Heart left ventricle (tissue), 16 donors: ENCODE results near the gene RPGR. TPM values are rescaled to one million over a fixed set of nuclear protein-coding genes. Genes with fewer than 3 reads are reported as not detected.

Source experiments
- ATAC-seq, 4 donors: fragments of 200-7000 bp; cut with Tn5 transposase; one replicate each; pipeline ENCODE4 v1.9.1; 2020 to 2022; ENCODE audit warnings: moderate library complexity in 4 of 4, mild to moderate bottlenecking in 3 of 4, moderate number of reproducible peaks in 1 of 4
- DNase-seq, 5 donors: peaks; one replicate each; pipeline ENCODE4 v3.0.0-alpha.2; 2020
- H3K27ac ChIP-seq, 12 donors: fragments of 200-600 bp; sonication (generic) in 4 of 12; one replicate each; pipeline versions ENCODE4 v1.5.0 to v1.8.0; 2016 to 2022; ENCODE audit warnings: mild to moderate bottlenecking in 2 of 12
- H3K27me3 ChIP-seq, 9 donors: fragments of 200-600 bp; sonication (generic) in 2 of 9; one replicate each; pipeline versions ENCODE4 v1.5.1 to v1.8.0; 2016 to 2022; ENCODE audit warnings: mild to moderate bottlenecking in 3 of 9
- H3K36me3 ChIP-seq, 9 donors: fragments of 200-600 bp; sonication (generic) in 2 of 9; one replicate each; pipeline versions ENCODE4 v1.5.0 to v1.8.0; 2018 to 2022; ENCODE audit warnings: mild to moderate bottlenecking in 2 of 9
- H3K4me1 ChIP-seq, 12 donors: fragments of 200-600 bp; sonication (generic) in 4 of 12; one replicate each; pipeline versions ENCODE4 v1.5.0 to v1.8.0; 2016 to 2022; ENCODE audit warnings: mild to moderate bottlenecking in 3 of 12
- H3K4me3 ChIP-seq, 12 donors: fragments of 200-600 bp; sonication (generic) in 4 of 12; one replicate each; pipeline versions ENCODE4 v1.5.0 to v1.8.0; 2017 to 2022; ENCODE audit warnings: mild to moderate bottlenecking in 9 of 12, moderate library complexity in 4 of 12
- H3K9me3 ChIP-seq, 12 donors: fragments of 200-600 bp; sonication (generic) in 4 of 12; one replicate each; pipeline versions ENCODE4 v1.5.0 to v1.8.0; 2016 to 2022; ENCODE audit warnings: mild to moderate bottlenecking in 1 of 12
- CTCF ChIP-seq, 12 donors: fragments of 200-600 bp; sonication (generic) in 4 of 12; IDR thresholded peaks; one replicate each; pipeline versions ENCODE4 v1.5.0 to v1.8.0; 2018 to 2022; ENCODE audit warnings: antibody characterized with exemption in 12 of 12, mild to moderate bottlenecking in 5 of 12
- POLR2A ChIP-seq, 2 donors: fragments of 450-650 bp; IDR thresholded peaks; one replicate each; pipeline ENCODE4 v1.6.1; 2017; ENCODE audit warnings: antibody characterized with exemption in 2 of 2, mild to moderate bottlenecking in 2 of 2, moderate library complexity in 2 of 2
- WGBS, 4 donors: extraction: QIAGEN DNeasy Blood & Tissue Kit in 2 of 4; methylation state at CpG; one replicate each; pipeline versions ENCODE4 v1.1.5 to v1.1.7; 2013 to 2018; 5-methylcytosine and 5-hydroxymethylcytosine counted together
- intact Hi-C, 10 donors: fragments of 100-400 bp; cut with DNase I; formaldehyde crosslinking; loops; one replicate each; pipeline versions ENCODE4 v1.11.1 to v1.14.2; 2022
- polyA plus RNA-seq, 2 donors: library from polyadenylated mRNA; stranded (reverse); fragments of 200-250 nt; gene quantifications; one replicate each; pipeline ENCODE4 v1.2.3, GENCODE V29; 2013
- total RNA-seq, 9 donors: library from RNA; depleted of rRNA in 2 of 9; stranded (reverse); fragments of >200 nt in 2 of 9; fragmentation: NEBNext Ultra II Directional in 3 of 9; extraction: Animal tissue kit (Norgen Biotek cat#: 25700) in 3 of 9; gene quantifications; one replicate each; pipeline versions ENCODE4 v1.1.0 to v1.2.4, GENCODE V29; 2016 to 2023
- donor health status: ischemic (EF 13 %, LVEDD 7.1; RV severe dilation, severe dysfunction).
- donor health status: healthy with polysubstance abuse.
- donor health status: DM: no; HTN: yes; CAD: no.
- donor health status: DM: no; HTN: no; CAD: no.
- donor health status: ischemic (EF 25% LVEDD 6.9; RV normal size, moderate dysfunction).
- donor health status: ischemic (EF 25% LVEDD 5.7; RV mildly dilated, moderate dysfunction).
- donor health status: healthy.
- donor health status: DM: yes; HTN: yes; CAD: no.
- donor health status: ischemic (EF 35%, LVEDD 5.7; RV mildly dilated, moderate dysfunction).
- donor health status: nonischemic (EF 11% LVEDD 7.7; RV severe dilation, severe dysfunction).
- donor health status: DM: yes; HTN: yes; CAD: no.
- donor health status: PGD.
- donor health status: ischemic (EF 29% LVEDD 5.4; RV normal size, mild dysfunction).
- donor health status: nonischemic (EF 23%, LVEDD 6.1; RV moderate dilation, normal function).

The RPGR gene
- total and polyA plus RNA-seq, 11 donors: 4.1 to 13.0 (median 6.9) TPM

- no peaks in the 10 kb centered on the region for H3K4me1 ChIP-seq
- no peak overlapping the region for H3K27ac ChIP-seq
- intact Hi-C loops: no loop called here
- no peak for DNase-seq
- no peaks in the 10 kb centered on the region for H3K36me3 ChIP-seq
- no peak for TF ChIP-seq POLR2A (IDR thresholded peaks at IDR 0.05)
- TF ChIP-seq CTCF (IDR thresholded peaks at IDR 0.05): no peak
- H3K27me3 ChIP-seq: peaks cover 0 to 35% (median 0%) of the 10 kb centered on the region in 9 donors
- H3K4me3 ChIP-seq: no peak overlapping the region
- 60 to 81% (median 72%) methylated on average over 2 of the region's 2 CpGs for WGBS, 4 donors
- no peaks in the 10 kb centered on the region for H3K9me3 ChIP-seq
- no peak for ATAC-seq
Observed at GRCh38 chrX:38371641-38372040, 44.3 kb upstream of the RPGR start.

GRCh38 chrX:38368774-38369173 is 41.5 kb upstream of the RPGR start:
- ATAC-seq: peak in 2 of 4 donors; percentile 29 to 59
- Histone ChIP-seq H3K36me3 (no peaks in the 10 kb centered on the region), H3K9me3 (no peaks in the 10 kb centered on the region), H3K4me1 (no peaks in the 10 kb centered on the region), H3K27ac (peak overlapping the region in 4 of 12 donors; percentile 29 to 43 (median 38)), H3K4me3 (no peak overlapping the region), H3K27me3 (peaks cover 0 to 16% (median 0%) of the 10 kb centered on the region in 9 donors)
- DNase-seq: peak in 2 of 5 donors; percentile 6 to 31
- no peak for TF ChIP-seq CTCF (IDR thresholded peaks at IDR 0.05)
- TF ChIP-seq POLR2A (IDR thresholded peaks at IDR 0.05): no peak
- 40 to 73% (median 58%) methylated on average over 2 of the region's 2 CpGs for WGBS, 4 donors
- intact Hi-C loops: no loop called here

GRCh38 chrX:38365954-38366353 is 38.6 kb upstream of the RPGR start:
- ATAC-seq (no peak), DNase-seq (no peak)
- H3K27ac ChIP-seq: no peak overlapping the region

GRCh38 chrX:38363046-38363445 is 35.7 kb upstream of the RPGR start:
- Histone ChIP-seq H3K36me3 (no peaks in the 10 kb centered on the region), H3K4me1 (peaks cover 0 to 5% (median 0%) of the 10 kb centered on the region in 12 donors), H3K27me3 (peaks cover 0 to 9% (median 0%) of the 10 kb centered on the region in 9 donors), H3K4me3 (no peak overlapping the region), H3K27ac (peak overlapping the region in 1 of 12 donors; percentile 19), H3K9me3 (no peaks in the 10 kb centered on the region)
- DNase-seq: no peak
- TF ChIP-seq CTCF (IDR thresholded peaks at IDR 0.05): no peak
- TF ChIP-seq POLR2A (IDR thresholded peaks at IDR 0.05): no peak
- intact Hi-C loops: no loop called here
- ATAC-seq: no peak

More at GRCh38 chrX:38365954-38366353, 38.6 kb upstream of the RPGR start:
- peaks cover 0 to 5% (median 0%) of the 10 kb centered on the region in 12 donors for H3K4me1 ChIP-seq
- no peaks in the 10 kb centered on the region for H3K36me3 ChIP-seq
- intact Hi-C loops: no loop called here
- H3K27me3 ChIP-seq: peaks cover 0 to 9% (median 0%) of the 10 kb centered on the region in 9 donors
- WGBS, 4 donors: 47 to 66% (median 59%) methylated on average over 3 of the region's 3 CpGs
- TF ChIP-seq CTCF (IDR thresholded peaks at IDR 0.05) (no peak), POLR2A (IDR thresholded peaks at IDR 0.05) (no peak)
- no peak overlapping the region for H3K4me3 ChIP-seq
- H3K9me3 ChIP-seq: no peaks in the 10 kb centered on the region
